SK-N-MC (cell line): ENCODE measurements around the gene TNRC6A.
A peak's percentile ranks its signal among the peaks of the same experiment; 100 is the strongest.

Experiments used
- DNase-seq: peaks from one replicate; pipeline ENCODE4 v3.0.0-alpha.2; 2011; ENCODE audit warnings: low read depth, low spot score
- H3K27ac ChIP-seq: fragments of 200-600 bp; sonication (generic); 2 replicates; pipeline ENCODE4 v1.5.1; 2016; ENCODE audit warnings: mixed run types
- H3K36me3 ChIP-seq: fragments of 200-600 bp; sonication (generic); 2 replicates; pipeline ENCODE4 v1.6.1; 2017; ENCODE audit warnings: antibody characterized with exemption, low read length, mixed read lengths; ENCODE audit not compliant: insufficient read depth
- H3K4me3 ChIP-seq: fragments of 200-600 bp; sonication (generic); 2 replicates; pipeline ENCODE4 v1.5.1; 2016
- H3K9ac ChIP-seq: fragments of 200-600 bp; sonication (generic); 2 replicates; pipeline ENCODE4 v1.8.0; 2017; ENCODE audit warnings: mixed run types, mixed read lengths; ENCODE audit not compliant: insufficient read length
- H3K9me3 ChIP-seq: fragments of 200-600 bp; sonication (generic); 2 replicates; pipeline ENCODE4 v1.6.1; 2017; ENCODE audit warnings: low read depth, mild to moderate bottlenecking, antibody characterized with exemption, low read length, moderate library complexity, mixed read lengths
- EZH2 ChIP-seq: fragments of 200-600 bp; sonication (generic); IDR thresholded peaks from one replicate; pipeline ENCODE4 v1.6.1; 2017; ENCODE audit warnings: antibody characterized with exemption
- FOXP2 ChIP-seq: optimal IDR thresholded peaks from 2 replicates; pipeline ENCODE3; 2011; ENCODE audit warnings: mild to moderate bottlenecking, moderate library complexity; ENCODE audit not compliant: insufficient read depth; ENCODE audit errors: extremely low read length, control extremely low read depth
- POLR2AphosphoS5 ChIP-seq: IDR thresholded peaks from 2 replicates; pipeline ENCODE4 v1.6.1; 2012; ENCODE audit warnings: mild to moderate bottlenecking, low read depth, low read length, borderline replicate concordance

TNRC6A gene

GRCh38 chr16:24729243-24729950 is at the start of gene TNRC6A:
Gene TNRC6A, plus strand, starts transcription at chr16:24729651. Its CDS starts 191 bp downstream, at chr16:24729842.
- H3K9ac ChIP-seq = peak within 1 kb of the TSS; percentile 89
- TF ChIP-seq POLR2AphosphoS5 (peak; percentile 79; the same call in 1 of the 2 replicates), FOXP2 (no peak)
- no peaks in the 10 kb centered on the region for H3K9me3 ChIP-seq
- peak within 1 kb of the TSS; percentile 97 for H3K4me3 ChIP-seq
- DNase-seq = no peak
- H3K36me3 ChIP-seq = peaks cover 28% of the 10 kb centered on the region
- peak within 1 kb of the TSS; percentile 92 for H3K27ac ChIP-seq

GRCh38 chr16:24681793-24682192 is 47.7 kb upstream of the TNRC6A start:
- H3K36me3 ChIP-seq = no peaks in the 10 kb centered on the region
- H3K9me3 ChIP-seq = no peaks in the 10 kb centered on the region
- DNase-seq = no peak
- no peak for TF ChIP-seq FOXP2
- peak overlapping the region; percentile 45; the same call in 1 of the 2 replicates for H3K27ac ChIP-seq
- H3K4me3 ChIP-seq = no peak overlapping the region
- no peak overlapping the region for H3K9ac ChIP-seq

GRCh38 chr16:24683250-24683649 is 46.2 kb upstream of the TNRC6A start:
- no peak overlapping the region for H3K9ac ChIP-seq
- no peak for DNase-seq
- no peak overlapping the region for H3K27ac ChIP-seq
- no peak overlapping the region for H3K4me3 ChIP-seq
- H3K9me3 ChIP-seq = no peaks in the 10 kb centered on the region
- no peak for TF ChIP-seq EZH2
- no peak for TF ChIP-seq POLR2AphosphoS5
- TF ChIP-seq FOXP2 = no peak
- H3K36me3 ChIP-seq = no peaks in the 10 kb centered on the region

GRCh38 chr16:24683847-24684493 is 45.5 kb upstream of the TNRC6A start:
- TF ChIP-seq EZH2 (no peak), POLR2AphosphoS5 (no peak), FOXP2 (no peak)
- DNase-seq = no peak
- Histone ChIP-seq H3K27ac (no peak overlapping the region), H3K4me3 (no peak overlapping the region), H3K9me3 (no peaks in the 10 kb centered on the region), H3K36me3 (no peaks in the 10 kb centered on the region), H3K9ac (no peak overlapping the region)

GRCh38 chr16:24685539-24686432 is 43.7 kb upstream of the TNRC6A start:
- no peak overlapping the region for H3K27ac ChIP-seq

GRCh38 chr16:24686678-24687077 is 42.8 kb upstream of the TNRC6A start:
- Histone ChIP-seq H3K27ac (no peak overlapping the region), H3K9me3 (no peaks in the 10 kb centered on the region), H3K4me3 (no peak overlapping the region), H3K36me3 (no peaks in the 10 kb centered on the region), H3K9ac (no peak overlapping the region)
- DNase-seq = no peak
- TF ChIP-seq FOXP2 (no peak), POLR2AphosphoS5 (no peak), EZH2 (no peak)

More at GRCh38 chr16:24685539-24686432, 43.7 kb upstream of the TNRC6A start:
- no peaks in the 10 kb centered on the region for H3K9me3 ChIP-seq
- no peak for DNase-seq
- no peak overlapping the region for H3K9ac ChIP-seq
- H3K4me3 ChIP-seq = no peak overlapping the region
- TF ChIP-seq EZH2 (no peak), POLR2AphosphoS5 (no peak), FOXP2 (no peak)
- no peaks in the 10 kb centered on the region for H3K36me3 ChIP-seq

GRCh38 chr16:24688359-24688758 is 41.1 kb upstream of the TNRC6A start:
- no peak overlapping the region for H3K27ac ChIP-seq

GRCh38 chr16:24689128-24689527 is 40.3 kb upstream of the TNRC6A start:
- no peak overlapping the region for H3K9ac ChIP-seq
- DNase-seq = no peak
- TF ChIP-seq FOXP2 = no peak
- TF ChIP-seq POLR2AphosphoS5 = no peak
- H3K9me3 ChIP-seq = no peaks in the 10 kb centered on the region
- no peak overlapping the region for H3K4me3 ChIP-seq
- H3K27ac ChIP-seq = no peak overlapping the region
- H3K36me3 ChIP-seq = no peaks in the 10 kb centered on the region

More at GRCh38 chr16:24688359-24688758, 41.1 kb upstream of the TNRC6A start:
- TF ChIP-seq EZH2 = no peak
- TF ChIP-seq POLR2AphosphoS5 = no peak
- no peak for TF ChIP-seq FOXP2
- Histone ChIP-seq H3K4me3 (no peak overlapping the region), H3K9me3 (no peaks in the 10 kb centered on the region), H3K36me3 (no peaks in the 10 kb centered on the region), H3K9ac (no peak overlapping the region)
- no peak for DNase-seq
